WERI-Rb-1 (cell line): Measurements from ENCODE around the gene ASIC4.

Experiments used
- DNase-seq: peaks from one replicate; pipeline ENCODE4 v3.0.0-alpha.2; 2020
- H3K27ac ChIP-seq: fragments of 250-450 bp; sonication (Bioruptor Pico); 2 replicates; pipeline ENCODE4 v1.5.1; 2020; ENCODE audit warnings: mild to moderate bottlenecking, moderate library complexity
- H3K27me3 ChIP-seq: fragments of 250-450 bp; sonication (Bioruptor Pico); 2 replicates; pipeline ENCODE4 v1.5.1; 2021; ENCODE audit warnings: mild to moderate bottlenecking, low read depth, moderate library complexity; ENCODE audit not compliant: insufficient read depth, severe bottlenecking
- H3K36me3 ChIP-seq: fragments of 250-450 bp; sonication (Bioruptor Pico); 2 replicates; pipeline ENCODE4 v1.5.1; 2020; ENCODE audit warnings: mild to moderate bottlenecking, moderate library complexity
- H3K4me3 ChIP-seq: 2 replicates; pipeline ENCODE4 v1.5.1; 2011; ENCODE audit warnings: low read depth, mild to moderate bottlenecking, control low read depth, low read length
- H3K9me3 ChIP-seq: fragments of 250-450 bp; sonication (Bioruptor Pico); 2 replicates; pipeline ENCODE4 v1.5.1; 2021; ENCODE audit warnings: mild to moderate bottlenecking, moderate library complexity; ENCODE audit not compliant: severe bottlenecking
- CTCF ChIP-seq: IDR thresholded peaks from 2 replicates; pipeline ENCODE4 v1.5.1; 2011; ENCODE audit warnings: low read depth, mild to moderate bottlenecking, control low read depth, inconsistent platforms, low read length

ASIC4 gene

GRCh38 chr2:219488844-219489194 lies 25.5 kb upstream of the ASIC4 start:
- Histone ChIP-seq H3K4me3 (no peak overlapping the region), H3K27ac (no peak overlapping the region), H3K27me3 (no peaks in the 10 kb centered on the region), H3K36me3 (no peaks in the 10 kb centered on the region), H3K9me3 (no peaks in the 10 kb centered on the region)
- TF ChIP-seq CTCF = no peak
- DNase-seq = no peak

GRCh38 chr2:219489315-219489714 lies 25.0 kb upstream of the ASIC4 start:
- H3K27ac ChIP-seq = no peak overlapping the region
- no peak for DNase-seq
- H3K27me3 ChIP-seq = no peaks in the 10 kb centered on the region
- no peak overlapping the region for H3K4me3 ChIP-seq
- H3K36me3 ChIP-seq = no peaks in the 10 kb centered on the region
- TF ChIP-seq CTCF = no peak
- H3K9me3 ChIP-seq = no peaks in the 10 kb centered on the region

- Histone ChIP-seq H3K9me3 (no peaks in the 10 kb centered on the region), H3K27me3 (no peaks in the 10 kb centered on the region), H3K36me3 (no peaks in the 10 kb centered on the region), H3K27ac (no peak overlapping the region), H3K4me3 (no peak overlapping the region)
- peak; percentile 59 for TF ChIP-seq CTCF
- DNase-seq = no peak
Observed at GRCh38 chr2:219490186-219490585, 24.1 kb upstream of the ASIC4 start.

GRCh38 chr2:219490600-219491130 lies 23.6 kb upstream of the ASIC4 start:
- DNase-seq = no peak
- H3K36me3 ChIP-seq = no peaks in the 10 kb centered on the region
- no peaks in the 10 kb centered on the region for H3K27me3 ChIP-seq
- no peak overlapping the region for H3K27ac ChIP-seq
- H3K4me3 ChIP-seq = no peak overlapping the region
- no peaks in the 10 kb centered on the region for H3K9me3 ChIP-seq
- TF ChIP-seq CTCF = no peak

GRCh38 chr2:219491278-219491963 lies 22.9 kb upstream of the ASIC4 start:
- no peaks in the 10 kb centered on the region for H3K27me3 ChIP-seq
- H3K27ac ChIP-seq = no peak overlapping the region
- no peaks in the 10 kb centered on the region for H3K9me3 ChIP-seq
- no peak overlapping the region for H3K4me3 ChIP-seq
- no peak for DNase-seq
- no peak for TF ChIP-seq CTCF
- no peaks in the 10 kb centered on the region for H3K36me3 ChIP-seq

GRCh38 chr2:219492575-219492974 lies 21.7 kb upstream of the ASIC4 start:
- Histone ChIP-seq H3K36me3 (no peaks in the 10 kb centered on the region), H3K27ac (no peak overlapping the region), H3K27me3 (no peaks in the 10 kb centered on the region), H3K4me3 (no peak overlapping the region), H3K9me3 (no peaks in the 10 kb centered on the region)
- DNase-seq = no peak
- TF ChIP-seq CTCF = peak; percentile 41
